SK-N-SH (cell line): ENCODE measurements around the gene CLIC5. TPM values are rescaled to one million over a fixed set of nuclear protein-coding genes. Genes with fewer than 3 reads are reported as not detected.

Experiments used
- CTCF ChIA-PET: fragments of 300-600, 350-600 bp; formaldehyde crosslinking; extraction: SDS; loops from one replicate; lab custom pipeline; 2021; lab: Yijun Ruan, JAX
- POLR2A ChIA-PET: fragments of 350-600 bp; sonication (Branson Sonifier 250); formaldehyde crosslinking; extraction: SDS; loops from one replicate; lab custom pipeline; 2020; ENCODE audit warnings: antibody characterized with exemption, inconsistent platforms; lab: Yijun Ruan, JAX
- DNase-seq: peaks from one replicate; pipeline ENCODE4 v3.0.0; 2012
- H2AFZ ChIP-seq: fragments of 200-600 bp; sonication (generic); 2 replicates; pipeline ENCODE4 v1.8.1; 2016; ENCODE audit warnings: antibody characterized with exemption, mild to moderate bottlenecking, low read depth
- H3F3A ChIP-seq: fragments of 200-600 bp; sonication (generic); replicated peaks from 2 replicates; pipeline ENCODE3; 2016; ENCODE audit warnings: antibody characterized with exemption, mild to moderate bottlenecking; ENCODE audit not compliant: insufficient read depth
- H3K27ac ChIP-seq, 2 experiments: fragments of 200-500 bp in 1 of 2; fragments of 200-600 bp in 1 of 2; sonication (Bioruptor generic) in 1 of 2; sonication (generic), shearing (Covaris generic) in 1 of 2; 2 replicates each; pipeline versions ENCODE4 v1.5.1 to v1.6.1; 2014 to 2016; ENCODE audit warnings: low read depth in 2 of 2, inconsistent platforms in 1 of 2, low read length in 1 of 2, mild to moderate bottlenecking in 1 of 2, mixed read lengths in 1 of 2
- H3K27me3 ChIP-seq: fragments of 200-600 bp; sonication (generic), shearing (Covaris generic); 2 replicates; pipeline ENCODE4 v1.6.1; 2016; ENCODE audit warnings: mixed run types; ENCODE audit not compliant: insufficient read depth
- H3K36me3 ChIP-seq, 2 experiments: fragments of 200-500 bp in 1 of 2; fragments of 200-600 bp in 1 of 2; sonication (Bioruptor generic) in 1 of 2; sonication (generic) in 1 of 2; replicated peaks in 1 of 2; 2 replicates each; pipeline versions ENCODE3 to v1.5.1; 2014 to 2016; ENCODE audit warnings: low read length in 1 of 2, mild to moderate bottlenecking in 1 of 2; ENCODE audit not compliant: insufficient read depth in 2 of 2, control insufficient read depth in 1 of 2
- H3K4me1 ChIP-seq, 2 experiments: fragments of 200-500 bp in 1 of 2; fragments of 200-600 bp in 1 of 2; sonication (Bioruptor generic) in 1 of 2; sonication (generic), shearing (Covaris generic) in 1 of 2; 2 replicates each; pipeline versions ENCODE4 v1.5.1 to v1.6.1; 2014 to 2016; ENCODE audit warnings: low read depth in 1 of 2, low read length in 1 of 2, mixed run types in 1 of 2; ENCODE audit not compliant: insufficient read depth in 2 of 2, control insufficient read depth in 1 of 2
- H3K4me2 ChIP-seq: fragments of 200-600 bp; sonication (generic), shearing (Covaris generic); 2 replicates; pipeline ENCODE4 v1.6.1; 2017; ENCODE audit warnings: mixed run types
- H3K4me3 ChIP-seq, 2 experiments: fragments of 200-500 bp in 1 of 2; fragments of 200-600 bp in 1 of 2; sonication (Bioruptor generic) in 1 of 2; sonication (generic), shearing (Covaris generic) in 1 of 2; 2 replicates each; pipeline versions ENCODE4 v1.5.1 to v1.8.1; 2014 to 2016; ENCODE audit warnings: low read depth in 2 of 2, inconsistent platforms in 1 of 2, low read length in 1 of 2, mild to moderate bottlenecking in 1 of 2, mixed read lengths in 1 of 2, moderate library complexity in 1 of 2
- H3K79me2 ChIP-seq: fragments of 200-600 bp; sonication (generic); 2 replicates; pipeline ENCODE4 v1.8.1; 2017; ENCODE audit warnings: mild to moderate bottlenecking; ENCODE audit not compliant: insufficient read depth
- H3K9ac ChIP-seq: fragments of 200-600 bp; sonication (generic); 2 replicates; pipeline ENCODE4 v1.6.1; 2017; ENCODE audit warnings: mixed run types
- H3K9me2 ChIP-seq: fragments of 200-600 bp; sonication (generic); 2 replicates; pipeline ENCODE4 v1.6.1; 2017; ENCODE audit warnings: mixed run types
- H3K9me3 ChIP-seq: fragments of 200-600 bp; sonication (generic); 2 replicates; pipeline ENCODE4 v1.6.1; 2017; ENCODE audit warnings: mixed run types, mild to moderate bottlenecking, moderate library complexity
- H4K20me1 ChIP-seq: fragments of 200-600 bp; sonication (generic); 2 replicates; pipeline ENCODE4 v1.6.1; 2017; ENCODE audit warnings: mild to moderate bottlenecking, mixed run types; ENCODE audit not compliant: insufficient read depth
- ELF1 ChIP-seq: IDR thresholded peaks from 2 replicates; pipeline ENCODE4 v1.4.0; 2012
- EP300 ChIP-seq, 2 experiments: IDR thresholded peaks; 2 replicates each; pipeline versions ENCODE4 v1.4.0 to v1.6.1; 2012; ENCODE audit warnings: borderline replicate concordance in 1 of 2, low read depth in 1 of 2, low read length in 1 of 2
- FOXJ3 ChIP-seq: sonication (generic); formaldehyde crosslinking; IDR thresholded peaks from 2 replicates; pipeline ENCODE4 v1.5.1; 2020; ENCODE audit warnings: mild to moderate bottlenecking, missing genetic modification reagents
- FOXM1 ChIP-seq: IDR thresholded peaks from 2 replicates; pipeline ENCODE4 v1.4.0; 2012; ENCODE audit warnings: low read depth, mild to moderate bottlenecking
- GABPA ChIP-seq: IDR thresholded peaks from 2 replicates; pipeline ENCODE4 v1.4.0; 2012; ENCODE audit warnings: low read depth, mild to moderate bottlenecking
- GATA2 ChIP-seq: sonication (generic); formaldehyde crosslinking; IDR thresholded peaks from 2 replicates; pipeline ENCODE4 v1.5.0; 2020; ENCODE audit warnings: mild to moderate bottlenecking, missing genetic modification reagents
- JUND ChIP-seq: IDR thresholded peaks from 2 replicates; pipeline ENCODE4 v1.4.0; 2012
- MEF2A ChIP-seq: IDR thresholded peaks from 2 replicates; pipeline ENCODE4 v1.4.0; 2012; ENCODE audit warnings: low read depth, borderline replicate concordance
- MXI1 ChIP-seq: IDR thresholded peaks from 2 replicates; pipeline ENCODE4 v1.6.1; 2012; ENCODE audit warnings: mild to moderate bottlenecking, low read depth, low read length, improper control_type of control experiment
- POLR2AphosphoS5 ChIP-seq: IDR thresholded peaks from 2 replicates; pipeline ENCODE4 v1.6.1; 2012; ENCODE audit warnings: low read depth, low read length
- RAD21 ChIP-seq: IDR thresholded peaks from 2 replicates; pipeline ENCODE4 v1.6.1; 2012; ENCODE audit warnings: mild to moderate bottlenecking, low read length
- REST ChIP-seq: IDR thresholded peaks from 2 replicates; pipeline ENCODE4 v1.6.1; 2012; ENCODE audit warnings: mild to moderate bottlenecking, low read depth, low read length, moderate library complexity
- RFX5 ChIP-seq: IDR thresholded peaks from 2 replicates; pipeline ENCODE4 v1.6.1; 2012; ENCODE audit warnings: mild to moderate bottlenecking, improper control_type of control experiment, low read length
- RXRA ChIP-seq: IDR thresholded peaks from 2 replicates; pipeline ENCODE4 v1.4.0; 2012; ENCODE audit warnings: low read depth, mild to moderate bottlenecking, borderline replicate concordance
- SIN3A ChIP-seq: IDR thresholded peaks from 2 replicates; pipeline ENCODE4 v1.6.1; 2012; ENCODE audit warnings: low read depth, mild to moderate bottlenecking, low read length, moderate library complexity, borderline replicate concordance
- SMC3 ChIP-seq: IDR thresholded peaks from 2 replicates; pipeline ENCODE4 v1.6.1; 2012; ENCODE audit warnings: low read depth, low read length, improper control_type of control experiment
- TCF12 ChIP-seq: IDR thresholded peaks from 2 replicates; pipeline ENCODE4 v1.4.0; 2012
- TEAD4 ChIP-seq: IDR thresholded peaks from 2 replicates; pipeline ENCODE4 v1.4.0; 2012; ENCODE audit warnings: mild to moderate bottlenecking, borderline replicate concordance; ENCODE audit not compliant: insufficient read depth
- USF2 ChIP-seq: fragments of 150-350 bp; IDR thresholded peaks from 2 replicates; pipeline ENCODE4 v1.6.1; 2017; ENCODE audit warnings: antibody characterized with exemption, low read length, low read depth, borderline replicate concordance
- YY1 ChIP-seq: IDR thresholded peaks from 2 replicates; pipeline ENCODE4 v1.4.0; 2012; ENCODE audit warnings: low read depth, mild to moderate bottlenecking
- WGBS: methylation state at CpG from one replicate; pipeline ENCODE4 v1.1.6; 2017; ENCODE audit warnings: low lambda C conversion rate; 5-methylcytosine and 5-hydroxymethylcytosine counted together
- polyA plus RNA-seq, 3 experiments: library from polyadenylated mRNA; depleted of rRNA; stranded (reverse); fragments of >200 nt; gene quantifications; 2 replicates each; pipeline ENCODE4 v1.2.3, GENCODE V29; 2012

Gene CLIC5
- polyA plus RNA-seq, 1 of the 3 experiments (the other 2 are of a cell fraction) = 0.03 TPM

GRCh38 chr6:45911691-45912090 lies 104.0 kb downstream of the CLIC5 start:
- H2AFZ ChIP-seq = no peak overlapping the region
- no peaks in the 10 kb centered on the region for H4K20me1 ChIP-seq
- TF ChIP-seq GABPA (no peak), JUND (no peak), REST (no peak), YY1 (no peak), USF2 (no peak), EP300 (IDR thresholded peaks at IDR 0.05; ENCODE audit: borderline replicate concordance in 1 of 2, low read depth in 1 of 2, low read length in 1 of 2) (no peak), TCF12 (no peak), SIN3A (no peak), MXI1 (no peak), SMC3 (no peak), ELF1 (no peak), TEAD4 (no peak), RFX5 (no peak), FOXM1 (no peak), POLR2AphosphoS5 (no peak), MEF2A (no peak), RXRA (no peak), FOXJ3 (no peak), RAD21 (no peak), GATA2 (CRISPR knock-in tag) (no peak)
- no peaks in the 10 kb centered on the region for H3K36me3 ChIP-seq
- no peaks in the 10 kb centered on the region for H3K9me3 ChIP-seq
- H3K4me1 ChIP-seq = no peaks in the 10 kb centered on the region
- whole genome bisulfite sequencing = 16% methylated on average over 7 of the region's 7 CpGs
- ChIA-PET CTCF (interaction anchor here (1.4 to 3.2 kb wide), 2 partner anchors 11 to 19 kb away, joined by 5 to 14 read pairs; no protein-coding TSS in a partner anchor), POLR2A (no interaction called here)
- no peak overlapping the region for H3K9ac ChIP-seq
- H3K4me3 ChIP-seq = no peak overlapping the region
- no peak for DNase-seq
- H3F3A ChIP-seq = no peaks in the 10 kb centered on the region
- H3K27ac ChIP-seq = no peak overlapping the region
- no peaks in the 10 kb centered on the region for H3K79me2 ChIP-seq
- no peaks in the 10 kb centered on the region for H3K9me2 ChIP-seq
- no peak overlapping the region for H3K4me2 ChIP-seq
- peaks cover 17% of the 10 kb centered on the region; the same call in 1 of the 2 replicates for H3K27me3 ChIP-seq
